ENCODE data around the gene MMP17. TPM values are rescaled to one million over a fixed set of nuclear protein-coding genes. Genes with fewer than 3 reads are reported as not detected.
A peak's percentile ranks its signal among the peaks of the same experiment; 100 is the strongest.

MMP17 gene
- total and polyA plus RNA-seq, 2 of the 4 experiments (the other 2 are of a cell fraction), result 1.4 to 11.8 TPM

GRCh38 chr12:131852551-131853299, 24.5 kb downstream of the MMP17 start (continued):
- TF ChIP-seq ELK1 (IDR thresholded peaks at IDR 0.05; ENCODE audit: borderline replicate concordance, low read depth, low read length), result no peak

- 82% methylated on average over 22 of the region's 35 CpGs; no CpG with 5 or more reads in 1 of the 2 experiments for WGBS, 2 experiments (ENCODE audit: extremely low coverage in 2 of 2, insufficient read length in 1 of 2)
- Histone ChIP-seq H3K79me1 (ENCODE audit: low read depth in 1 of 2, low read length in 2 of 2) (no peaks in the 10 kb centered on the region), H2AFZ (replicated peaks; ENCODE audit: low read length, poor library complexity) (no peak overlapping the region), H3K18ac (ENCODE audit: low read depth, low read length) (no peak overlapping the region), H3K4me2 (ENCODE audit: low read depth, low read length) (no peak overlapping the region), H2BK20ac (ENCODE audit: low read depth, low read length) (no peak overlapping the region), H4K8ac (ENCODE audit: low read depth in 2 of 2, low read length in 2 of 2) (no peak overlapping the region), H2BK15ac (ENCODE audit: low read depth, low read length) (no peak overlapping the region), H4K91ac (ENCODE audit: insufficient read depth, low read depth, low read length) (no peak overlapping the region), H2BK5ac (ENCODE audit: low read depth, low read length, poor library complexity, severe bottlenecking) (no peak overlapping the region), H2AK9ac (replicated peaks; ENCODE audit: low read depth, low read length, poor library complexity) (peak overlapping the region; percentile 42), H3K4me1 (ENCODE audit: control insufficient read depth, insufficient read depth, low read length) (peaks cover 6% of the 10 kb centered on the region), H3K4ac (ENCODE audit: low read depth, low read length) (no peak overlapping the region), H4K5ac (ENCODE audit: low read depth, low read length) (no peak overlapping the region), H3K23ac (ENCODE audit: low read depth, low read length) (no peak overlapping the region), H3K27me3 (ENCODE audit: control insufficient read depth, insufficient read depth, low read length) (peaks cover 12% of the 10 kb centered on the region; the same call in 1 of the 2 replicates), H3K27ac (ENCODE audit: insufficient read depth, low read length) (no peak overlapping the region), H3K56ac (ENCODE audit: extremely low read depth, insufficient read depth, low read length) (no peak overlapping the region), H2BK120ac (ENCODE audit: low read depth, low read length) (no peak overlapping the region), H3K9ac (ENCODE audit: low read depth, low read length) (no peak overlapping the region), H3K4me3 (ENCODE audit: insufficient read depth, low read depth, low read length) (no peak overlapping the region), H3K14ac (replicated peaks; ENCODE audit: low read depth, low read length) (no peak overlapping the region), H3K9me1 (ENCODE audit: insufficient read depth, low read length) (no peaks in the 10 kb centered on the region), H4K20me1 (ENCODE audit: insufficient read depth, low read length) (no peaks in the 10 kb centered on the region; the same call in 1 of the 2 replicates), H2AK5ac (ENCODE audit: low read depth, low read length) (no peak overlapping the region), H3K36me3 (ENCODE audit: control insufficient read depth, insufficient read depth, low read length) (no peaks in the 10 kb centered on the region), H3K9me3 (ENCODE audit: control insufficient read depth, insufficient read depth, low read length) (no peaks in the 10 kb centered on the region)
- ATAC-seq (ENCODE audit: low read depth) (no peak), DNase-seq (no peak)
- in situ Hi-C loops (cut with MboI; ENCODE audit: low sequenced_read_pairs) (no loop called here), intact Hi-C loops (cut with micrococcal nuclease) (no loop called here), dilution Hi-C loops (cut with HindIII; ENCODE audit: low sequenced_read_pairs, unreplicated experiment) (no loop called here)
- TF ChIP-seq RCOR1 (IDR thresholded peaks at IDR 0.05; ENCODE audit: insufficient replicate concordance, low read length) (no peak), USF2 (IDR thresholded peaks at IDR 0.05; ENCODE audit: low read depth, low read length) (no peak), ELK1 (IDR thresholded peaks at IDR 0.05; ENCODE audit: borderline replicate concordance, low read depth, low read length) (no peak), FOS (IDR thresholded peaks at IDR 0.05; ENCODE audit: low read depth, low read length) (no peak), MAZ (IDR thresholded peaks at IDR 0.05; ENCODE audit: borderline replicate concordance, low read depth, low read length) (no peak), CHD1 (IDR thresholded peaks at IDR 0.05; ENCODE audit: low read depth, low read length) (no peak), RAD21 (IDR thresholded peaks at IDR 0.05; ENCODE audit: low read length) (no peak)
- BruUV-seq (replicated peaks), result no TSS peak
- POLR2A ChIA-PET (ENCODE audit: unreplicated experiment), result no interaction called here
- CTCF ChIA-PET, result no interaction called here
These were observed 25.9 kb downstream of the MMP17 start for GRCh38 chr12:131853832-131854797.
